ENCODE measurements around the gene ACYP1.

- no peak for TF ChIP-seq CTCF (conservative IDR thresholded peaks at IDR 0.05 in 1 of 2, IDR thresholded peaks at IDR 0.05 in 1 of 2; ENCODE audit: extremely low read depth in 1 of 2, insufficient read depth in 1 of 2, low read depth in 1 of 2, low read length in 2 of 2)
- TF ChIP-seq EZH2 (IDR thresholded peaks at IDR 0.05; ENCODE audit: borderline replicate concordance, low read length), result no peak
These were observed 17.5 kb downstream of the ACYP1 start for GRCh38 chr14:75046275-75046674.

All from mammary epithelial cell (primary cell).